Common myeloid progenitor, CD34-positive (primary cell): Measurements from ENCODE around the gene DOC2A.

Experiments used
- CTCF ChIA-PET: fragments of 350-600 bp; sonication (Branson Sonifier 250); formaldehyde crosslinking; loops from one replicate; lab custom pipeline; 2021; ENCODE audit warnings: antibody characterized with exemption; lab: Charles Lee
- POLR2A ChIA-PET: fragments of 350-600 bp; sonication (Branson Sonifier 250); formaldehyde crosslinking; loops from one replicate; lab custom pipeline; 2021; ENCODE audit warnings: antibody characterized with exemption; lab: Charles Lee
- DNase-seq, 3 donors: peaks; one replicate each; pipeline versions ENCODE4 v3.0.0 to v3.0.0-alpha.2; 2013
- H3K27ac ChIP-seq, 2 experiments: 1 replicate in 1 of 2; 2 replicates in 1 of 2; pipeline ENCODE4 v1.7.0; 2013; ENCODE audit warnings: inconsistent platforms in 2 of 2, low read length in 2 of 2, mild to moderate bottlenecking in 2 of 2, low read depth in 1 of 2, moderate library complexity in 1 of 2; ENCODE audit not compliant: severe bottlenecking in 2 of 2, insufficient read depth in 1 of 2, poor library complexity in 1 of 2
- H3K27me3 ChIP-seq, 5 experiments: replicated peaks in 2 of 5; 1 replicate in 3 of 5; 2 replicates in 2 of 5; pipeline versions ENCODE4 v1.6.1 to v1.7.0; 2013; ENCODE audit warnings: low read length in 4 of 5, mild to moderate bottlenecking in 2 of 5, moderate library complexity in 2 of 5, inconsistent platforms in 1 of 5; ENCODE audit not compliant: insufficient read depth in 5 of 5, control insufficient read depth in 4 of 5
- H3K36me3 ChIP-seq, 4 experiments: 1 replicate in 2 of 4; 2 replicates in 2 of 4; pipeline versions ENCODE4 v1.6.1 to v1.7.0; 2013; ENCODE audit warnings: low read length in 3 of 4, control low read depth in 1 of 4, mild to moderate bottlenecking in 1 of 4; ENCODE audit not compliant: control insufficient read depth in 4 of 4, insufficient read depth in 4 of 4
- H3K4me1 ChIP-seq, 4 experiments: 1 replicate in 3 of 4; 2 replicates in 1 of 4; pipeline versions ENCODE4 v1.6.1 to v1.7.1; 2013; ENCODE audit warnings: low read length in 3 of 4, mild to moderate bottlenecking in 3 of 4, control low read depth in 1 of 4, inconsistent platforms in 1 of 4, moderate library complexity in 1 of 4; ENCODE audit not compliant: control insufficient read depth in 4 of 4, insufficient read depth in 4 of 4; ENCODE audit errors: control extremely low read depth in 1 of 4
- H3K4me3 ChIP-seq, 7 experiments: 1 replicate in 4 of 7; 2 replicates in 3 of 7; pipeline versions ENCODE4 v1.5.1 to v1.7.0; 2013; ENCODE audit warnings: mild to moderate bottlenecking in 7 of 7, low read length in 6 of 7, moderate library complexity in 6 of 7, inconsistent platforms in 2 of 7, low read depth in 2 of 7, control low read depth in 1 of 7; ENCODE audit not compliant: insufficient read depth in 4 of 7, control insufficient read depth in 1 of 7; ENCODE audit errors: extremely low read depth in 1 of 7
- H3K9me3 ChIP-seq, 5 experiments: 1 replicate in 4 of 5; 2 replicates in 1 of 5; pipeline versions ENCODE4 v1.6.1 to v1.7.1; 2013; ENCODE audit warnings: low read length in 4 of 5, mild to moderate bottlenecking in 2 of 5, inconsistent platforms in 1 of 5, low read depth in 1 of 5, moderate library complexity in 1 of 5; ENCODE audit not compliant: control insufficient read depth in 4 of 5, insufficient read depth in 2 of 5; ENCODE audit errors: control extremely low read depth in 1 of 5
- WGBS: methylation state at CpG from one replicate; pipeline ENCODE4 v1.1.5; 2013; ENCODE audit not compliant: insufficient coverage; 5-methylcytosine and 5-hydroxymethylcytosine counted together

The DOC2A gene

GRCh38 chr16:29990883-29991570 lies 19.8 kb downstream of the DOC2A start:
- DNase-seq: no peak
- CTCF ChIA-PET: interaction anchor here (0.6 kb wide), 1 partner anchor 10 kb away, joined by 3 read pairs; no protein-coding TSS in a partner anchor
- peaks cover 12 to 80% (median 55%) of the 10 kb centered on the region in 4 experiments for H3K36me3 ChIP-seq
- H3K4me1 ChIP-seq: peaks cover 0 to 21% (median 11%) of the 10 kb centered on the region in 4 experiments
- 96% methylated on average over 22 of the region's 35 CpGs for WGBS
- POLR2A ChIA-PET: no interaction called here
- no peak overlapping the region for H3K4me3 ChIP-seq
- H3K9me3 ChIP-seq: no peaks in the 10 kb centered on the region
- no peaks in the 10 kb centered on the region for H3K27me3 ChIP-seq
- H3K27ac ChIP-seq: no peak overlapping the region

DNA sequence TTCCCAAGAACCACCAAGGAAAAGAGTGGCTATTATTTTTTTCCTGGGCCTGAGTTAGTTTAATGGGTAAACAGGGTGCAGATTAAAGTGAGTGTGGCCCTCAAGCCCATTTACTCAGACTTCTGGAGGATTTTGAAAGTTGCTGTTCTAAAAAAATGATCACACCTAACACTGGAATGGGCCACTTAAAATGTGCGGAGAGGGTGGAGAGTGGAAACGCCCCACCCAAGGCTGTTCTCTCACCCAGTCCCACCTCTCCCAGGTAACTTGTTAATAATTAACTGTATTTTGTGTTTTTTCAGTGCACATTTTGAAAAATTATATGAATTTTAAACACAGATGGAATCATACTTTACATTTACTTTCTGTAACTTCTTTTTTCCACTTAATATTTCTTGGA lies 20.8 kb downstream of the DOC2A start:
- CTCF ChIA-PET: interaction anchor here (0.8 kb wide), 1 partner anchor 14 kb away, joined by 3 read pairs; no protein-coding TSS in a partner anchor

DNA sequence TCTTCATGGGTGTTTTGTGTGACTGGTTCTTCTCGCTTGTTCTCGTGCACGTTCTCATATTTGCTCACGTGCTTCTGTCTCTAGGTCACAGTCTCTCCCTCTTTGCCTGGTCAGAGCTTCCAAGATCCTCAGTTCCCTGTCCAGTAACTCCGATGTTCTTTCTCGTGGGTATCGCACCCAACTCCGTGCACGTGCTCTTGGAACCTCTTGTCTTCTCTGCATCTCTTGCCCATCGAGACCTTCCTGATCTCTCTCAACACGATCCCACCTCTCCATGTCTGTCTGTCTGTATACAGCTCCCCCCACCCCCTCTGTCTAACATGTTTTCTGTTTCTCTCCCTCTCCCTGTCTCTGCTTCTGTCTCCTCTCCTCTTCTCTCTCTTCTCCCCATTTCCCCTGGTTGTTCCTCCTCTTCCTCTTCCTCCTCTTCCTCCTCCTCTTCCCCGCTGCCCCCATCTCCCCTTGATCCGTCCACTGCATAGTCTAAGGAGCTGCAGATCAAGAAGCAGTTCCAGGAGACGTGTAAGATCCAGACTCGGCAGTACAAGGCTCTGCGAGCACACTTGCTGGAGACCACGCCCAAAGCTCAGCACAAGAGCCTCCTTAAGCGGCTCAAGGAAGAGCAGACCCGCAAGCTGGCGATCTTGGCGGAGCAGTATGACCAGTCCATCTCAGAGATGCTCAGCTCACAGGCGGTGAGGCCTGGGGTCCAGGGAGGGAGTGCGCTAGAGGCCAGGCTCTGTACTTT lies 21.5 kb downstream of the DOC2A start:
- Histone ChIP-seq H3K27ac (no peak overlapping the region), H3K4me1 (peaks cover 0 to 4% (median under 1%) of the 10 kb centered on the region in 4 experiments), H3K27me3 (no peaks in the 10 kb centered on the region), H3K36me3 (peaks cover 15 to 97% (median 72%) of the 10 kb centered on the region in 4 experiments), H3K4me3 (no peak overlapping the region), H3K9me3 (no peaks in the 10 kb centered on the region)
- no peak for DNase-seq
- ChIA-PET CTCF (interaction anchor here (0.8 kb wide), 1 partner anchor 14 kb away, joined by 3 read pairs; no protein-coding TSS in a partner anchor), POLR2A (interaction anchor here (0.5 kb wide), 1 partner anchor 53 kb away, joined by 3 read pairs; no protein-coding TSS in a partner anchor)
- WGBS: 98% methylated on average over 18 of the region's 23 CpGs

More for the DNA sequence above, 20.8 kb downstream of the DOC2A start:
- POLR2A ChIA-PET: no interaction called here
- H3K27me3 ChIP-seq: no peaks in the 10 kb centered on the region
- no peak for DNase-seq
- peaks cover 15 to 89% (median 65%) of the 10 kb centered on the region in 4 experiments for H3K36me3 ChIP-seq
- peaks cover 0 to 12% (median 8%) of the 10 kb centered on the region in 4 experiments for H3K4me1 ChIP-seq
- H3K9me3 ChIP-seq: no peaks in the 10 kb centered on the region
- no peak overlapping the region for H3K4me3 ChIP-seq
- WGBS: no CpG with 5 or more reads among the region's 2 CpGs
- H3K27ac ChIP-seq: no peak overlapping the region

DNA sequence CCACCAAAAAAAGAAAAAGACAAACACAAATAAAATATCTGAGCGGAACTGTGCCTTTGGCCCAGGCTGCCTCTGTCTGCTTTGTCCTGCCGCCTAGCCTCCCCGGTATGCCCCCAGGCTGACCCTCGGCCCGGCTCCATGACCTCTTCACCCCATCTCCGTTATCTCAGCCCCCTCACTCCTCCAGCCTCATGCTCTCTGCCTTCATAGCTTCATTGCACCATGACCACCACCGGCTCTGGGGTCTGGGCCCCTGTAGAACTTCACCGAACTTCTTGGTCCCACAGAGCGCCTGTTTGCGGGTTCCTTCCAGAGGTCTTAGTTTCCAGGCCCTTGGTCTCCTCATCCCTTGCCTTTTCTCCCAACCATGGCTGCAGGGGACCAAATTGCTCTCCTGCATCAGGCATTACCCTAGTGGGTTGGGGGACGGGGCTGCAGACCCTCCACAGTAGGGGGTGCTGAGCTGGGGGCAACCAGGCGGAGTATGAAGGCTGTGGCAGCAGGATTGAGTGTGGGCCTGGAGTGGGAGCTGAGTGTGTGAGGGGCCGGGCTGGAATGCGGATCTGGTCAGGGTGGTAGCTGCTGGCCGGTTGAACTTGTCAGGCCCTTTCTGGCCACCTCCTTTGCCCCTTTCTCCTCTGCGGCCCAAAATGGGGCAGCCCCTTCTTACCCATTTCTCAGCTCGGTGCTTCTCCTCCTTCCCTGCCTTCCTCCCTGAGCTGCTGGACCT lies 22.3 kb downstream of the DOC2A start:
- POLR2A ChIA-PET: no interaction called here
- no peaks in the 10 kb centered on the region for H3K4me1 ChIP-seq
- peaks cover 18 to 99% (median 79%) of the 10 kb centered on the region in 4 experiments for H3K36me3 ChIP-seq
- CTCF ChIA-PET: no interaction called here
- no peak overlapping the region for H3K4me3 ChIP-seq
- 98% methylated on average over 15 of the region's 17 CpGs for WGBS
- H3K27me3 ChIP-seq: no peaks in the 10 kb centered on the region
- no peak for DNase-seq
- no peak overlapping the region for H3K27ac ChIP-seq
- H3K9me3 ChIP-seq: no peaks in the 10 kb centered on the region

GRCh38 chr16:29987371-29988085 lies 23.3 kb downstream of the DOC2A start:
- 99% methylated on average over 28 of the region's 35 CpGs for WGBS
- H3K4me3 ChIP-seq: no peak overlapping the region
- POLR2A ChIA-PET: no interaction called here

GRCh38 chr16:29986931-29987330 lies 23.9 kb downstream of the DOC2A start:
- Histone ChIP-seq H3K4me1 (no peaks in the 10 kb centered on the region), H3K4me3 (no peak overlapping the region), H3K9me3 (no peaks in the 10 kb centered on the region), H3K36me3 (peaks cover 16 to 99% (median 77%) of the 10 kb centered on the region in 4 experiments), H3K27me3 (no peaks in the 10 kb centered on the region), H3K27ac (no peak overlapping the region)
- CTCF ChIA-PET: interaction anchor here (1.1 to 1.5 kb wide), 3 partner anchors 9 to 20 kb away, joined by 3 to 5 read pairs (median 4); no protein-coding TSS in a partner anchor
- no peak for DNase-seq
- POLR2A ChIA-PET: no interaction called here
- 100% methylated on average over 2 of the region's 5 CpGs for WGBS

More at GRCh38 chr16:29987371-29988085, 23.3 kb downstream of the DOC2A start:
- CTCF ChIA-PET: interaction anchor here (1.1 to 1.5 kb wide), 3 partner anchors 10 to 19 kb away, joined by 3 to 5 read pairs (median 4); no protein-coding TSS in a partner anchor
- no peaks in the 10 kb centered on the region for H3K4me1 ChIP-seq
- no peaks in the 10 kb centered on the region for H3K27me3 ChIP-seq
- DNase-seq: no peak
- no peak overlapping the region for H3K27ac ChIP-seq
- H3K9me3 ChIP-seq: no peaks in the 10 kb centered on the region
- peaks cover 18 to 99% (median 77%) of the 10 kb centered on the region in 4 experiments for H3K36me3 ChIP-seq
